IPS-NIHi11 (cell line): ENCODE results near the gene POC1B.

Experiments used
- DNase-seq: peaks from one replicate; pipeline ENCODE4 v3.0.0; 2012; ENCODE audit warnings: mixed read lengths, low spot score

Gene POC1B

GRCh38 chr12:89497005-89497404, 28.8 kb downstream of the POC1B start:
- no peak for DNase-seq

- no peak for DNase-seq
Measured at GRCh38 chr12:89494411-89495231, 31.2 kb downstream of the POC1B start.

GRCh38 chr12:89493670-89494302, 32.1 kb downstream of the POC1B start:
- no peak for DNase-seq

- no peak for DNase-seq
Measured at GRCh38 chr12:89492883-89493282, 33.0 kb downstream of the POC1B start.

- peak; percentile 23 for DNase-seq
Measured at GRCh38 chr12:89490922-89491321, 34.9 kb downstream of the POC1B start.

GRCh38 chr12:89486264-89486663, 39.6 kb downstream of the POC1B start:
- DNase-seq, result no peak

- DNase-seq, result no peak
Measured at GRCh38 chr12:89484470-89484869, 41.4 kb downstream of the POC1B start.

- DNase-seq, result no peak
Measured at GRCh38 chr12:89481213-89481914, 44.5 kb downstream of the POC1B start.

- no peak for DNase-seq
Measured at GRCh38 chr12:89479982-89480381, 45.9 kb downstream of the POC1B start.

GRCh38 chr12:89477633-89478279, 48.1 kb downstream of the POC1B start:
- DNase-seq, result no peak

GRCh38 chr12:89476904-89477595, 48.8 kb downstream of the POC1B start:
- no peak for DNase-seq

GRCh38 chr12:89476232-89476631, 49.6 kb downstream of the POC1B start:
- no peak for DNase-seq

GRCh38 chr12:89475203-89475990, 50.5 kb downstream of the POC1B start:
- no peak for DNase-seq

GRCh38 chr12:89474615-89475014, 51.2 kb downstream of the POC1B start:
- DNase-seq, result no peak

- no peak for DNase-seq
Measured at GRCh38 chr12:89472508-89472907, 53.3 kb downstream of the POC1B start.

GRCh38 chr12:89470741-89471509, 54.9 kb downstream of the POC1B start:
- DNase-seq, result peak; percentile 35

- no peak for DNase-seq
Measured at GRCh38 chr12:89469361-89469760, 56.5 kb downstream of the POC1B start.

GRCh38 chr12:89468648-89469326, 57.1 kb downstream of the POC1B start:
- no peak for DNase-seq

GRCh38 chr12:89468017-89468416, 57.8 kb downstream of the POC1B start:
- DNase-seq, result no peak
